HUES48 (cell line): ENCODE results near the gene PAX5.

ENCODE experiments used
- H3K27ac ChIP-seq: one replicate; pipeline ENCODE4 v1.7.0; 2013; ENCODE audit warnings: low read depth, low read length, inconsistent platforms
- H3K27me3 ChIP-seq: 2 replicates; pipeline ENCODE4 v1.6.1; 2013; ENCODE audit warnings: mild to moderate bottlenecking, low read length; ENCODE audit not compliant: control insufficient read depth, insufficient read depth
- H3K36me3 ChIP-seq: 2 replicates; pipeline ENCODE4 v1.6.1; 2013; ENCODE audit warnings: low read length; ENCODE audit not compliant: control insufficient read depth, insufficient read depth
- H3K4me1 ChIP-seq: 2 replicates; pipeline ENCODE4 v1.6.1; 2013; ENCODE audit warnings: mild to moderate bottlenecking, low read length; ENCODE audit not compliant: control insufficient read depth, insufficient read depth
- H3K4me3 ChIP-seq: 2 replicates; pipeline ENCODE4 v1.5.1; 2013; ENCODE audit warnings: mild to moderate bottlenecking, low read depth, low read length
- H3K9ac ChIP-seq: 2 replicates; pipeline ENCODE4 v1.6.1; 2013; ENCODE audit warnings: mild to moderate bottlenecking, low read depth, low read length, moderate library complexity
- H3K9me3 ChIP-seq: 2 replicates; pipeline ENCODE4 v1.6.1; 2013; ENCODE audit warnings: low read length; ENCODE audit not compliant: control insufficient read depth, insufficient read depth

The PAX5 gene

GRCh38 chr9:36967997-36968396 is 66.1 kb downstream of the PAX5 start:
- 0 out of 2 replicates have a peak, but pooled peaks cover 5% of the 10 kb centered on the region for H3K27me3 ChIP-seq
- H3K9me3 ChIP-seq, result no peaks in the 10 kb centered on the region
- no peak overlapping the region for H3K9ac ChIP-seq
- no peak overlapping the region for H3K4me3 ChIP-seq
- no peaks in the 10 kb centered on the region for H3K4me1 ChIP-seq
- no peak overlapping the region for H3K27ac ChIP-seq
- H3K36me3 ChIP-seq, result no peaks in the 10 kb centered on the region

- Histone ChIP-seq H3K36me3 (no peaks in the 10 kb centered on the region), H3K9me3 (no peaks in the 10 kb centered on the region)
Measured at GRCh38 chr9:36966371-36967097, 67.5 kb downstream of the PAX5 start.

GRCh38 chr9:36964791-36965190 is 69.3 kb downstream of the PAX5 start:
- Histone ChIP-seq H3K9ac (no peak overlapping the region), H3K27me3 (no peaks in the 10 kb centered on the region), H3K4me3 (no peak overlapping the region), H3K36me3 (no peaks in the 10 kb centered on the region), H3K27ac (no peak overlapping the region), H3K9me3 (no peaks in the 10 kb centered on the region), H3K4me1 (no peaks in the 10 kb centered on the region)

More at GRCh38 chr9:36966371-36967097, 67.5 kb downstream of the PAX5 start:
- H3K4me3 ChIP-seq, result no peak overlapping the region
- no peak overlapping the region for H3K27ac ChIP-seq
- H3K9ac ChIP-seq, result no peak overlapping the region
- no peaks in the 10 kb centered on the region for H3K4me1 ChIP-seq
- 0 out of 2 replicates have a peak, but pooled peaks cover 3% of the 10 kb centered on the region for H3K27me3 ChIP-seq

- H3K9me3 ChIP-seq, result no peaks in the 10 kb centered on the region
- H3K36me3 ChIP-seq, result no peaks in the 10 kb centered on the region
- H3K27ac ChIP-seq, result no peak overlapping the region
- H3K9ac ChIP-seq, result no peak overlapping the region
- H3K4me1 ChIP-seq, result no peaks in the 10 kb centered on the region
- no peaks in the 10 kb centered on the region for H3K27me3 ChIP-seq
- H3K4me3 ChIP-seq, result no peak overlapping the region
Measured at GRCh38 chr9:36963346-36963745, 70.7 kb downstream of the PAX5 start.

GRCh38 chr9:36962691-36963090 is 71.4 kb downstream of the PAX5 start:
- Histone ChIP-seq H3K36me3 (no peaks in the 10 kb centered on the region), H3K9ac (no peak overlapping the region), H3K4me3 (no peak overlapping the region), H3K4me1 (no peaks in the 10 kb centered on the region), H3K27me3 (no peaks in the 10 kb centered on the region), H3K27ac (no peak overlapping the region), H3K9me3 (no peaks in the 10 kb centered on the region)

GRCh38 chr9:36961561-36962325 is 72.3 kb downstream of the PAX5 start:
- Histone ChIP-seq H3K4me1 (peaks cover under 1% of the 10 kb centered on the region; the same call in 1 of the 2 replicates), H3K4me3 (no peak overlapping the region), H3K27ac (no peak overlapping the region), H3K27me3 (no peaks in the 10 kb centered on the region), H3K9me3 (no peaks in the 10 kb centered on the region), H3K36me3 (no peaks in the 10 kb centered on the region), H3K9ac (no peak overlapping the region)

- H3K9ac ChIP-seq, result no peak overlapping the region
- H3K4me1 ChIP-seq, result peaks cover 7% of the 10 kb centered on the region
- H3K9me3 ChIP-seq, result no peaks in the 10 kb centered on the region
- H3K4me3 ChIP-seq, result no peak overlapping the region
- no peaks in the 10 kb centered on the region for H3K27me3 ChIP-seq
- no peaks in the 10 kb centered on the region for H3K36me3 ChIP-seq
- H3K27ac ChIP-seq, result no peak overlapping the region
Measured at GRCh38 chr9:36961051-36961450, 73.0 kb downstream of the PAX5 start.

- peaks cover 12% of the 10 kb centered on the region for H3K4me1 ChIP-seq
- no peak overlapping the region for H3K9ac ChIP-seq
- H3K36me3 ChIP-seq, result no peaks in the 10 kb centered on the region
- H3K9me3 ChIP-seq, result no peaks in the 10 kb centered on the region
- H3K27ac ChIP-seq, result no peak overlapping the region
- no peak overlapping the region for H3K4me3 ChIP-seq
- no peaks in the 10 kb centered on the region for H3K27me3 ChIP-seq
Measured at GRCh38 chr9:36960575-36960955, 73.5 kb downstream of the PAX5 start.

GRCh38 chr9:36959681-36960574 is 74.1 kb downstream of the PAX5 start:
- Histone ChIP-seq H3K4me1 (peaks cover 12% of the 10 kb centered on the region), H3K27me3 (no peaks in the 10 kb centered on the region), H3K36me3 (no peaks in the 10 kb centered on the region), H3K9ac (no peak overlapping the region), H3K9me3 (no peaks in the 10 kb centered on the region), H3K4me3 (no peak overlapping the region), H3K27ac (no peak overlapping the region)

GRCh38 chr9:36956908-36957307 is 77.2 kb downstream of the PAX5 start:
- Histone ChIP-seq H3K4me3 (no peak overlapping the region), H3K9ac (no peak overlapping the region), H3K4me1 (peaks cover 12% of the 10 kb centered on the region), H3K36me3 (no peaks in the 10 kb centered on the region), H3K9me3 (no peaks in the 10 kb centered on the region), H3K27ac (no peak overlapping the region), H3K27me3 (no peaks in the 10 kb centered on the region)
